Inflammatory macrophage treated with lipopolysaccharide for 4 hours (primary cell): ENCODE results near the gene CERK.
"Not testable (repeated sequence)": the region's sequence is repeated elsewhere in the genome, so short reads cannot be mapped to it uniquely, and the experiment has no call there.

Experiments
- DNase-seq: peaks from one replicate; pipeline ENCODE4 v3.0.0-alpha.2; 2020

CERK gene

GRCh38 chr22:46659059-46659790 is 78.8 kb downstream of the CERK start:
- DNase-seq = no peak

- no peak for DNase-seq
Observed at GRCh38 chr22:46657996-46658947, 79.8 kb downstream of the CERK start.

- DNase-seq = no peak
Observed at GRCh38 chr22:46657655-46657953, 80.4 kb downstream of the CERK start.

GRCh38 chr22:46656856-46657654 is 81.0 kb downstream of the CERK start:
- no peak for DNase-seq

GRCh38 chr22:46655861-46656608 is 82.0 kb downstream of the CERK start:
- no peak for DNase-seq

GRCh38 chr22:46654927-46655595 is 83.0 kb downstream of the CERK start:
- DNase-seq = no peak

- DNase-seq = no peak
Observed at GRCh38 chr22:46654426-46654825, 83.6 kb downstream of the CERK start.

- DNase-seq = no peak
Observed at GRCh38 chr22:46653596-46653995, 84.5 kb downstream of the CERK start.

GRCh38 chr22:46652847-46653331 is 85.2 kb downstream of the CERK start:
- DNase-seq = no peak

GRCh38 chr22:46652081-46652846 is 85.8 kb downstream of the CERK start:
- no peak for DNase-seq

GRCh38 chr22:46651316-46651715 is 86.7 kb downstream of the CERK start:
- no peak for DNase-seq

GRCh38 chr22:46650078-46650810 is 87.8 kb downstream of the CERK start:
- DNase-seq = no peak

GRCh38 chr22:46649141-46650077 is 88.6 kb downstream of the CERK start:
- DNase-seq = no peak

GRCh38 chr22:46648225-46648820 is 89.7 kb downstream of the CERK start:
- DNase-seq = not testable (repeated sequence)

- DNase-seq = no peak
Observed at GRCh38 chr22:46646531-46647215, 91.4 kb downstream of the CERK start.

- not testable (repeated sequence) for DNase-seq
Observed at GRCh38 chr22:46642840-46643480, 95.1 kb downstream of the CERK start.

- no peak for DNase-seq
Observed at GRCh38 chr22:46641811-46642266, 96.2 kb downstream of the CERK start.
